ENCODE measurements around the gene DAG1. TPM values are rescaled to one million over a fixed set of nuclear protein-coding genes. Genes with fewer than 3 reads are reported as not detected.

The DAG1 gene
- total and polyA plus RNA-seq, 2 experiments from 2014 or later = 29.9 to 152 TPM

DNA sequence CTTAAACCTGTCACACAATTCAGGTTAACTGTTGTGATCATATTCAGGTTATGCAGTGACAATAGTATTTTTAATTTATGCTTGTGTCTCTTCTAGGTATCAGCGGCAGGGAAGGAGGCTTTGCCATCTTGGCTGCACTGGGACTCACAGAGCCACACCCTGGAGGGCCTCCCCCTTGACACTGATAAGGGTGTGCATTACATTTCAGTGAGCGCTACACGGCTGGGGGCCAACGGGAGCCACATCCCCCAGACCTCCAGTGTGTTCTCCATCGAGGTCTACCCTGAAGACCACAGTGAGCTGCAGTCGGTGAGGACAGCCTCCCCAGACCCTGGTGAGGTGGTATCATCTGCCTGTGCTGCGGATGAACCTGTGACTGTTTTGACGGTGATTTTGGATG is 60.6 kb downstream of the DAG1 start:
- peaks cover 9% of the 10 kb centered on the region for H3K27me3 Mint-ChIP-seq (ENCODE audit: insufficient read depth, low read depth, poor library complexity)

More for the DNA sequence above, 60.6 kb downstream of the DAG1 start:
- Histone ChIP-seq H3F3A (replicated peaks; ENCODE audit: low read depth) (peaks cover 7% of the 10 kb centered on the region), H3K36me3 (ENCODE audit: insufficient read depth) (no peaks in the 10 kb centered on the region), H3K27ac (ENCODE audit: low read depth) (no peak overlapping the region), H3K27me3 (ENCODE audit: insufficient read depth) (no peaks in the 10 kb centered on the region), H3K4me1 (ENCODE audit: insufficient read depth) (no peaks in the 10 kb centered on the region), H3K9me2 (ENCODE audit: insufficient read depth) (no peaks in the 10 kb centered on the region), H3K4me2 (no peak overlapping the region), H3K79me2 (replicated peaks; ENCODE audit: insufficient read depth) (peaks cover 21% of the 10 kb centered on the region), H4K20me1 (replicated peaks; ENCODE audit: insufficient read depth) (peaks cover 6% of the 10 kb centered on the region), H3K4me3 (no peak overlapping the region), H2AFZ (no peak overlapping the region)
- H3K36me3 Mint-ChIP-seq (ENCODE audit: low read depth) = peaks cover 50% of the 10 kb centered on the region
- H3K4me1 Mint-ChIP-seq = peaks cover 9% of the 10 kb centered on the region
- ATAC-seq (no peak), DNase-seq (ENCODE audit: low spot score) (no peak)
- H3K4me3 Mint-ChIP-seq = no peak overlapping the region
- H3K27ac Mint-ChIP-seq = no peak overlapping the region
- TF ChIP-seq, protein P1, sequence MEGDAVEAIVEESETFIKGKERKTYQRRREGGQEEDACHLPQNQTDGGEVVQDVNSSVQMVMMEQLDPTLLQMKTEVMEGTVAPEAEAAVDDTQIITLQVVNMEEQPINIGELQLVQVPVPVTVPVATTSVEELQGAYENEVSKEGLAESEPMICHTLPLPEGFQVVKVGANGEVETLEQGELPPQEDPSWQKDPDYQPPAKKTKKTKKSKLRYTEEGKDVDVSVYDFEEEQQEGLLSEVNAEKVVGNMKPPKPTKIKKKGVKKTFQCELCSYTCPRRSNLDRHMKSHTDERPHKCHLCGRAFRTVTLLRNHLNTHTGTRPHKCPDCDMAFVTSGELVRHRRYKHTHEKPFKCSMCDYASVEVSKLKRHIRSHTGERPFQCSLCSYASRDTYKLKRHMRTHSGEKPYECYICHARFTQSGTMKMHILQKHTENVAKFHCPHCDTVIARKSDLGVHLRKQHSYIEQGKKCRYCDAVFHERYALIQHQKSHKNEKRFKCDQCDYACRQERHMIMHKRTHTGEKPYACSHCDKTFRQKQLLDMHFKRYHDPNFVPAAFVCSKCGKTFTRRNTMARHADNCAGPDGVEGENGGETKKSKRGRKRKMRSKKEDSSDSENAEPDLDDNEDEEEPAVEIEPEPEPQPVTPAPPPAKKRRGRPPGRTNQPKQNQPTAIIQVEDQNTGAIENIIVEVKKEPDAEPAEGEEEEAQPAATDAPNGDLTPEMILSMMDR (conservative IDR thresholded peaks at IDR 0.05; ENCODE audit: low read depth in 2 of 2) = no peak
- no peak for TF ChIP-seq ZNF114 (CRISPR knock-in tag; IDR thresholded peaks at IDR 0.05)
- TF ChIP-seq, protein P2, sequence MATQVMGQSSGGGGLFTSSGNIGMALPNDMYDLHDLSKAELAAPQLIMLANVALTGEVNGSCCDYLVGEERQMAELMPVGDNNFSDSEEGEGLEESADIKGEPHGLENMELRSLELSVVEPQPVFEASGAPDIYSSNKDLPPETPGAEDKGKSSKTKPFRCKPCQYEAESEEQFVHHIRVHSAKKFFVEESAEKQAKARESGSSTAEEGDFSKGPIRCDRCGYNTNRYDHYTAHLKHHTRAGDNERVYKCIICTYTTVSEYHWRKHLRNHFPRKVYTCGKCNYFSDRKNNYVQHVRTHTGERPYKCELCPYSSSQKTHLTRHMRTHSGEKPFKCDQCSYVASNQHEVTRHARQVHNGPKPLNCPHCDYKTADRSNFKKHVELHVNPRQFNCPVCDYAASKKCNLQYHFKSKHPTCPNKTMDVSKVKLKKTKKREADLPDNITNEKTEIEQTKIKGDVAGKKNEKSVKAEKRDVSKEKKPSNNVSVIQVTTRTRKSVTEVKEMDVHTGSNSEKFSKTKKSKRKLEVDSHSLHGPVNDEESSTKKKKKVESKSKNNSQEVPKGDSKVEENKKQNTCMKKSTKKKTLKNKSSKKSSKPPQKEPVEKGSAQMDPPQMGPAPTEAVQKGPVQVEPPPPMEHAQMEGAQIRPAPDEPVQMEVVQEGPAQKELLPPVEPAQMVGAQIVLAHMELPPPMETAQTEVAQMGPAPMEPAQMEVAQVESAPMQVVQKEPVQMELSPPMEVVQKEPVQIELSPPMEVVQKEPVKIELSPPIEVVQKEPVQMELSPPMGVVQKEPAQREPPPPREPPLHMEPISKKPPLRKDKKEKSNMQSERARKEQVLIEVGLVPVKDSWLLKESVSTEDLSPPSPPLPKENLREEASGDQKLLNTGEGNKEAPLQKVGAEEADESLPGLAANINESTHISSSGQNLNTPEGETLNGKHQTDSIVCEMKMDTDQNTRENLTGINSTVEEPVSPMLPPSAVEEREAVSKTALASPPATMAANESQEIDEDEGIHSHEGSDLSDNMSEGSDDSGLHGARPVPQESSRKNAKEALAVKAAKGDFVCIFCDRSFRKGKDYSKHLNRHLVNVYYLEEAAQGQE (IDR thresholded peaks at IDR 0.05; ENCODE audit: unreplicated experiment) = no peak
- TF ChIP-seq, protein P3, sequence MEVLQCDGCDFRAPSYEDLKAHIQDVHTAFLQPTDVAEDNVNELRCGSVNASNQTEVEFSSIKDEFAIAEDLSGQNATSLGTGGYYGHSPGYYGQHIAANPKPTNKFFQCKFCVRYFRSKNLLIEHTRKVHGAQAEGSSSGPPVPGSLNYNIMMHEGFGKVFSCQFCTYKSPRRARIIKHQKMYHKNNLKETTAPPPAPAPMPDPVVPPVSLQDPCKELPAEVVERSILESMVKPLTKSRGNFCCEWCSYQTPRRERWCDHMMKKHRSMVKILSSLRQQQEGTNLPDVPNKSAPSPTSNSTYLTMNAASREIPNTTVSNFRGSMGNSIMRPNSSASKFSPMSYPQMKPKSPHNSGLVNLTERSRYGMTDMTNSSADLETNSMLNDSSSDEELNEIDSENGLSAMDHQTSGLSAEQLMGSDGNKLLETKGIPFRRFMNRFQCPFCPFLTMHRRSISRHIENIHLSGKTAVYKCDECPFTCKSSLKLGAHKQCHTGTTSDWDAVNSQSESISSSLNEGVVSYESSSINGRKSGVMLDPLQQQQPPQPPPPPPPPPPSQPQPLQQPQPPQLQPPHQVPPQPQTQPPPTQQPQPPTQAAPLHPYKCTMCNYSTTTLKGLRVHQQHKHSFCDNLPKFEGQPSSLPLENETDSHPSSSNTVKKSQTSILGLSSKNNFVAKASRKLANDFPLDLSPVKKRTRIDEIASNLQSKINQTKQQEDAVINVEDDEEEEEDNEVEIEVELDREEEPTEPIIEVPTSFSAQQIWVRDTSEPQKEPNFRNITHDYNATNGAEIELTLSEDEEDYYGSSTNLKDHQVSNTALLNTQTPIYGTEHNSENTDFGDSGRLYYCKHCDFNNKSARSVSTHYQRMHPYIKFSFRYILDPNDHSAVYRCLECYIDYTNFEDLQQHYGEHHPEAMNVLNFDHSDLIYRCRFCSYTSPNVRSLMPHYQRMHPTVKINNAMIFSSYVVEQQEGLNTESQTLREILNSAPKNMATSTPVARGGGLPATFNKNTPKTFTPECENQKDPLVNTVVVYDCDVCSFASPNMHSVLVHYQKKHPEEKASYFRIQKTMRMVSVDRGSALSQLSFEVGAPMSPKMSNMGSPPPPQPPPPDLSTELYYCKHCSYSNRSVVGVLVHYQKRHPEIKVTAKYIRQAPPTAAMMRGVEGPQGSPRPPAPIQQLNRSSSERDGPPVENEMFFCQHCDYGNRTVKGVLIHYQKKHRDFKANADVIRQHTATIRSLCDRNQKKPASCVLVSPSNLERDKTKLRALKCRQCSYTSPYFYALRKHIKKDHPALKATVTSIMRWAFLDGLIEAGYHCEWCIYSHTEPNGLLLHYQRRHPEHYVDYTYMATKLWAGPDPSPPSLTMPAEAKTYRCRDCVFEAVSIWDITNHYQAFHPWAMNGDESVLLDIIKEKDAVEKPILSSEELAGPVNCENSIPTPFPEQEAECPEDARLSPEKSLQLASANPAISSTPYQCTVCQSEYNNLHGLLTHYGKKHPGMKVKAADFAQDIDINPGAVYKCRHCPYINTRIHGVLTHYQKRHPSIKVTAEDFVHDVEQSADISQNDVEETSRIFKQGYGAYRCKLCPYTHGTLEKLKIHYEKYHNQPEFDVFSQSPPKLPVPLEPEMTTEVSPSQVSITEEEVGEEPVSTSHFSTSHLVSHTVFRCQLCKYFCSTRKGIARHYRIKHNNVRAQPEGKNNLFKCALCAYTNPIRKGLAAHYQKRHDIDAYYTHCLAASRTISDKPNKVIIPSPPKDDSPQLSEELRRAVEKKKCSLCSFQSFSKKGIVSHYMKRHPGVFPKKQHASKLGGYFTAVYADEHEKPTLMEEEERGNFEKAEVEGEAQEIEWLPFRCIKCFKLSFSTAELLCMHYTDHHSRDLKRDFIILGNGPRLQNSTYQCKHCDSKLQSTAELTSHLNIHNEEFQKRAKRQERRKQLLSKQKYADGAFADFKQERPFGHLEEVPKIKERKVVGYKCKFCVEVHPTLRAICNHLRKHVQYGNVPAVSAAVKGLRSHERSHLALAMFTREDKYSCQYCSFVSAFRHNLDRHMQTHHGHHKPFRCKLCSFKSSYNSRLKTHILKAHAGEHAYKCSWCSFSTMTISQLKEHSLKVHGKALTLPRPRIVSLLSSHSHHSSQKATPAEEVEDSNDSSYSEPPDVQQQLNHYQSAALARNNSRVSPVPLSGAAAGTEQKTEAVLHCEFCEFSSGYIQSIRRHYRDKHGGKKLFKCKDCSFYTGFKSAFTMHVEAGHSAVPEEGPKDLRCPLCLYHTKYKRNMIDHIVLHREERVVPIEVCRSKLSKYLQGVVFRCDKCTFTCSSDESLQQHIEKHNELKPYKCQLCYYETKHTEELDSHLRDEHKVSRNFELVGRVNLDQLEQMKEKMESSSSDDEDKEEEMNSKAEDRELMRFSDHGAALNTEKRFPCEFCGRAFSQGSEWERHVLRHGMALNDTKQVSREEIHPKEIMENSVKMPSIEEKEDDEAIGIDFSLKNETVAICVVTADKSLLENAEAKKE (CRISPR knock-in tag; IDR thresholded peaks at IDR 0.05) = no peak
- TF ChIP-seq JUNB (IDR thresholded peaks at IDR 0.05; ENCODE audit: unreplicated experiment) = no peak
- no peaks in the 10 kb centered on the region for H3K9me3 Mint-ChIP-seq
